ENCODE measurements around the gene DNAJC5. TPM values are rescaled to one million over a fixed set of nuclear protein-coding genes. Genes with fewer than 3 reads are reported as not detected.

Gene DNAJC5
- total RNA-seq, 1 donor from 2014 or later: 30.3 TPM

GRCh38 chr20:63943808-63944077, 48.8 kb downstream of the DNAJC5 start:
- Histone ChIP-seq H3K4me1 (ENCODE audit: control insufficient read depth in 3 of 3, insufficient read depth in 3 of 3, low read length in 3 of 3) (peaks cover 36 to 55% (median 39%) of the 10 kb centered on the region in 3 donors), H3K27me3 (ENCODE audit: control insufficient read depth in 3 of 3, insufficient read depth in 3 of 3, low read length in 3 of 3) (no peaks in the 10 kb centered on the region), H3K9me3 (ENCODE audit: control insufficient read depth in 3 of 3, low read length in 3 of 3) (no peaks in the 10 kb centered on the region), H3K27ac (ENCODE audit: low read depth, low read length) (no peak overlapping the region), H3K36me3 (ENCODE audit: control insufficient read depth in 3 of 3, insufficient read depth in 3 of 3, low read length in 3 of 3) (peaks cover 48 to 62% (median 49%) of the 10 kb centered on the region in 3 donors), H3K9ac (ENCODE audit: low read depth in 1 of 3, low read length in 3 of 3) (peak overlapping the region in 1 of 3 donors; percentile 33), H3K4me3 (ENCODE audit: low read length in 3 of 3) (no peak overlapping the region)

DNA sequence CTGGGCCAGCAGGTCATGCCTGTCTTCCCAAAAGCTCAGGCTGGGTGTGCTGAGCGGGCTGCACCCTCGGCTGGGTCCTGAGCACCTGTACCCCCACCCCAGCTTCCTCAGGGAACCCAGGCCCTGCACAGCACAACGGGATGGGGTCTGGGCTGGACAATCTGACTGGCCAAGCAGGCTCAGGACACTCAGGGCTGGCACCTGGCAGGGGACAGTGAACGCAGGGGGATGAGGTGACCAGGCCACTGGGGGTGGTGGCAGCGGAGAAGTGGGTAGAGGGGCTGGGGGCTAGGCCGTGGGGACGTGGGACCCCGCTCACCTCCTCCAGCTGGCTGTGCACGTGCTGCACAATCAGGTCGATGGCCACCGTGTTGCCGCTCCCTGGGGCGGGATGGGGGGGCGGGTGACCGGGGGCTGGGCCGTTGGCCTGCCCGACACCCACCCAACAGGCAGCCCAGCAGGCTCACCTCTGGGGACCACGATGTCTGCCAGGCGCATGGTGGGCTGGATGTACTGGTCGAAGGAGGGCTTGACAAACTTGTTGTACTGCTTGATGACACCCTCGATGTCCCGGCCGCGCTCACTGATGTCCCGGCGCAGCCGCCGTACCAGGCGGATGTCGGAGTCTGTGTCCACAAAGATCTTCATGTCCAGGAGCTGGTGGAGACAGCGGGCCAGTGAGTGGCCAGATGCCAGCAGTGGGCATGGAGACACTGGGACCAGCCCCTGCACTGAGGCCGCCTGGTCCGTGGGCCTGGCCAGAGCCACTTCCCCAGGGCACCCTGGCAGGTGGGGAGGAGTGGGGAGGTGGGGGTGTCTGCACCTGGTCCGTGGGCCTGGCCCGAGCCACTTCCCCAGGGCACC, 49.4 kb downstream of the DNAJC5 start:
- Histone ChIP-seq H3K36me3 (ENCODE audit: control insufficient read depth in 3 of 3, insufficient read depth in 3 of 3, low read length in 3 of 3) (peaks cover 46 to 57% (median 49%) of the 10 kb centered on the region in 3 donors), H3K9me3 (ENCODE audit: control insufficient read depth in 3 of 3, low read length in 3 of 3) (no peaks in the 10 kb centered on the region), H3K4me1 (ENCODE audit: control insufficient read depth in 3 of 3, insufficient read depth in 3 of 3, low read length in 3 of 3) (peaks cover 42 to 61% (median 44%) of the 10 kb centered on the region in 3 donors), H3K4me3 (ENCODE audit: low read length in 3 of 3) (no peak overlapping the region), H3K9ac (ENCODE audit: low read depth in 1 of 3, low read length in 3 of 3) (peak overlapping the region in 1 of 3 donors; percentile 16), H3K27me3 (ENCODE audit: control insufficient read depth in 3 of 3, insufficient read depth in 3 of 3, low read length in 3 of 3) (no peaks in the 10 kb centered on the region), H3K27ac (ENCODE audit: low read depth, low read length) (no peak overlapping the region)

GRCh38 chr20:63945031-63945658, 50.2 kb downstream of the DNAJC5 start:
- Histone ChIP-seq H3K9me3 (ENCODE audit: control insufficient read depth in 3 of 3, low read length in 3 of 3) (no peaks in the 10 kb centered on the region), H3K36me3 (ENCODE audit: control insufficient read depth in 3 of 3, insufficient read depth in 3 of 3, low read length in 3 of 3) (peaks cover 40 to 52% (median 45%) of the 10 kb centered on the region in 3 donors), H3K4me1 (ENCODE audit: control insufficient read depth in 3 of 3, insufficient read depth in 3 of 3, low read length in 3 of 3) (peaks cover 50 to 69% (median 53%) of the 10 kb centered on the region in 3 donors), H3K4me3 (ENCODE audit: low read length in 3 of 3) (no peak overlapping the region), H3K27ac (ENCODE audit: low read depth, low read length) (no peak overlapping the region), H3K27me3 (ENCODE audit: control insufficient read depth in 3 of 3, insufficient read depth in 3 of 3, low read length in 3 of 3) (no peaks in the 10 kb centered on the region), H3K9ac (ENCODE audit: low read depth in 1 of 3, low read length in 3 of 3) (no peak overlapping the region)

GRCh38 chr20:63945921-63946920, 51.3 kb downstream of the DNAJC5 start:
- Histone ChIP-seq H3K27ac (ENCODE audit: low read depth, low read length) (no peak overlapping the region), H3K27me3 (ENCODE audit: control insufficient read depth in 3 of 3, insufficient read depth in 3 of 3, low read length in 3 of 3) (no peaks in the 10 kb centered on the region), H3K36me3 (ENCODE audit: control insufficient read depth in 3 of 3, insufficient read depth in 3 of 3, low read length in 3 of 3) (peaks cover 30 to 47% (median 34%) of the 10 kb centered on the region in 3 donors), H3K9me3 (ENCODE audit: control insufficient read depth in 3 of 3, low read length in 3 of 3) (no peaks in the 10 kb centered on the region), H3K9ac (ENCODE audit: low read depth in 1 of 3, low read length in 3 of 3) (peak overlapping the region in 1 of 3 donors; percentile 25), H3K4me1 (ENCODE audit: control insufficient read depth in 3 of 3, insufficient read depth in 3 of 3, low read length in 3 of 3) (peaks cover 61 to 80% (median 63%) of the 10 kb centered on the region in 3 donors), H3K4me3 (ENCODE audit: low read length in 3 of 3) (no peak overlapping the region)

- Histone ChIP-seq H3K4me3 (ENCODE audit: low read length in 3 of 3) (peak overlapping the region in 2 of 3 donors; percentile 7 to 86), H3K36me3 (ENCODE audit: control insufficient read depth in 3 of 3, insufficient read depth in 3 of 3, low read length in 3 of 3) (peaks cover 30 to 44% (median 33%) of the 10 kb centered on the region in 3 donors), H3K27ac (ENCODE audit: low read depth, low read length) (no peak overlapping the region), H3K4me1 (ENCODE audit: control insufficient read depth in 3 of 3, insufficient read depth in 3 of 3, low read length in 3 of 3) (peaks cover 68 to 89% (median 71%) of the 10 kb centered on the region in 3 donors), H3K9ac (ENCODE audit: low read depth in 1 of 3, low read length in 3 of 3) (peak overlapping the region in 2 of 3 donors; percentile 46 to 99), H3K9me3 (ENCODE audit: control insufficient read depth in 3 of 3, low read length in 3 of 3) (no peaks in the 10 kb centered on the region), H3K27me3 (ENCODE audit: control insufficient read depth in 3 of 3, insufficient read depth in 3 of 3, low read length in 3 of 3) (no peaks in the 10 kb centered on the region)
Measured at GRCh38 chr20:63946986-63947637, 52.2 kb downstream of the DNAJC5 start.

- H3K4me1 ChIP-seq (ENCODE audit: control insufficient read depth in 3 of 3, insufficient read depth in 3 of 3, low read length in 3 of 3): peaks cover 72 to 94% (median 74%) of the 10 kb centered on the region in 3 donors
- peak overlapping the region; percentile 49 to 86 (median 54) for H3K4me3 ChIP-seq (ENCODE audit: low read length in 3 of 3)
- H3K9me3 ChIP-seq (ENCODE audit: control insufficient read depth in 3 of 3, low read length in 3 of 3): no peaks in the 10 kb centered on the region
- H3K27me3 ChIP-seq (ENCODE audit: control insufficient read depth in 3 of 3, insufficient read depth in 3 of 3, low read length in 3 of 3): no peaks in the 10 kb centered on the region
- H3K27ac ChIP-seq (ENCODE audit: low read depth, low read length): peak overlapping the region; percentile 99
- peaks cover 25 to 38% (median 30%) of the 10 kb centered on the region in 3 donors for H3K36me3 ChIP-seq (ENCODE audit: control insufficient read depth in 3 of 3, insufficient read depth in 3 of 3, low read length in 3 of 3)
- H3K9ac ChIP-seq (ENCODE audit: low read depth in 1 of 3, low read length in 3 of 3): peak overlapping the region; percentile 46 to 99 (median 57)
Measured at GRCh38 chr20:63947638-63948456, 52.9 kb downstream of the DNAJC5 start.

DNA sequence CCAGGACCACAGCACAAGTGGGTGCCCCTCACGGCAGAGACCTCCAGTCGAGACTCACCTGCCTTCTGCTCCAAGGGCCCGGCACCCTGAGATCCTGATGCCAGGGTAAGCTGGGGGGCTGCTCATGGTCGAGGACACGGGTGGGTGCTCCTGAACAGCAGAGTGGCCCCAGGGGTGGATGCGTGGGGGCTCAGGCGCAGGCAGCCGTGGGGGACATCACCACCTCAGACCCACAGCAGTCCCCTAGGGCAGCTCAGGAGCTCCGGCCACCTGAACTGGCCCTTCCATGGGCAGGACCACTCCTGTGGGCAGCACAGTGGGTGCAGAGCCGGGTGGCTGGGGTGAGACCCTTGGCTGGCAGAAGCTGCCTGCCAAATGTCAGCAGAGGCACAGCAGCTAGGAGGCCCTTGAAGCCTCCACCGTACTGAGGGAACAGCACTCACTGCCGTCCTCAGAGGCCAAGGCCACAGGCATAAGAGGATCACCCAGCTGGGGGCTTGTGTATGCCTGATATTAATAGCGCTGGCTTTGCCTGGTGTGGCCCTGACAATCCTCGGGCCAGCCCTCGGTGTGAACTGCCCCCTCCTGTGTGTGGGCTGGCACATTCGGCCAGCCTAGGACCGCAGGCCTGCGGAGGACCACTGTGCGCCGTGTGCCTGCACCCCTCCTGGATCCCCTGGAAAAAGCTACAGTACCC, 55.9 kb downstream of the DNAJC5 start:
- Histone ChIP-seq H3K27me3 (ENCODE audit: control insufficient read depth in 3 of 3, insufficient read depth in 3 of 3, low read length in 3 of 3) (no peaks in the 10 kb centered on the region), H3K9me3 (ENCODE audit: control insufficient read depth in 3 of 3, low read length in 3 of 3) (no peaks in the 10 kb centered on the region), H3K36me3 (ENCODE audit: control insufficient read depth in 3 of 3, insufficient read depth in 3 of 3, low read length in 3 of 3) (peaks cover 3 to 11% (median 4%) of the 10 kb centered on the region in 3 donors), H3K9ac (ENCODE audit: low read depth in 1 of 3, low read length in 3 of 3) (peak overlapping the region; percentile 90 to 99 (median 94)), H3K27ac (ENCODE audit: low read depth, low read length) (peak overlapping the region; percentile 99), H3K4me3 (ENCODE audit: low read length in 3 of 3) (peak overlapping the region; percentile 79 to 86 (median 79)), H3K4me1 (ENCODE audit: control insufficient read depth in 3 of 3, insufficient read depth in 3 of 3, low read length in 3 of 3) (peaks cover 78 to 98% (median 84%) of the 10 kb centered on the region in 3 donors)

- peak overlapping the region; percentile 90 to 99 (median 94) for H3K9ac ChIP-seq (ENCODE audit: low read depth in 1 of 3, low read length in 3 of 3)
- H3K9me3 ChIP-seq (ENCODE audit: control insufficient read depth in 3 of 3, low read length in 3 of 3): no peaks in the 10 kb centered on the region
- peak overlapping the region; percentile 99 for H3K27ac ChIP-seq (ENCODE audit: low read depth, low read length)
- peaks cover 0 to 10% (median 4%) of the 10 kb centered on the region in 3 donors for H3K36me3 ChIP-seq (ENCODE audit: control insufficient read depth in 3 of 3, insufficient read depth in 3 of 3, low read length in 3 of 3)
- H3K4me3 ChIP-seq (ENCODE audit: low read length in 3 of 3): peak overlapping the region; percentile 62 to 86 (median 79)
- no peaks in the 10 kb centered on the region for H3K27me3 ChIP-seq (ENCODE audit: control insufficient read depth in 3 of 3, insufficient read depth in 3 of 3, low read length in 3 of 3)
- peaks cover 75 to 91% (median 80%) of the 10 kb centered on the region in 3 donors for H3K4me1 ChIP-seq (ENCODE audit: control insufficient read depth in 3 of 3, insufficient read depth in 3 of 3, low read length in 3 of 3)
Measured at GRCh38 chr20:63951398-63952209, 56.7 kb downstream of the DNAJC5 start.
